ENCODE data around the gene C11orf24.
A peak's percentile ranks its signal among the peaks of the same experiment; 100 is the strongest.
"Not testable (repeated sequence)": the region's sequence is repeated elsewhere in the genome, so short reads cannot be mapped to it uniquely, and the experiment has no call there.

Gene C11orf24

DNA sequence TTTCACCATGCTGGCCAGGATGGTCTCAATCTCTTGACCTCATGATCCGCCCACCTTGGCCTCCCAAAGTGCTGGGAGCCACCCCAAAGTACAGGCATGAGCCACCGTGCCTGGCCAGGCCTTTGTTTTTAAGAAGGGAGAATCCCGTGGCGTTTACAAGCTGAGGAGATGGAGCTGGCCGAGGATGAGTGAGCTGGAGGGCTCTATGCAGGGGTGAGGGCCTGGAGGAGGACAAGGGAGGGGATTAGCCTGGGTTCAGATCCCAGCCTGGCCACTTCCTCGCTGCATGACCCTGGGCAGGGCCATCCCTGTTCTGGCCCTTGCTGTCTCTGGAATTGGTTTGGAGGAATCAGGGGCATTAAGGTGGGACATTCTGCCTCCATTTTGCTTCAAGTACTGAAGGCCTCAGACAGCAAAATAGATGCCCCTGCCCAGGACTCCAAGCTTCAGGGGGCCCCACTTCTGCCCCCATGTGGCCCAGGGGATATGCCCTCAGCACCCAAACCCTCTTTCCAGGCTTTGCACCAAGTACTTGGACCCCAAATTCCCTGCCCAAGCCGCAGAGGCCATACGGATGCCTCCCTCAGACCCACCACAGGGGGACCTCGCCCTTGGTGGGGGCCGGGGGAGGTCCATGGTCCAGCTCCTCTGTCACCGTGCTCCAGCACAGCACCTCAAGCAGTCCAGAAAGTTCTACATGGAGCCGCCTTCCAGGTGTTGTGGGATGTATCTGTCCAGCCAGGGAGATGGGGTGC is 28.5 kb upstream of the C11orf24 start:
- no peak overlapping the region for H3K4me3 Mint-ChIP-seq
- no peaks in the 10 kb centered on the region for H3K36me3 Mint-ChIP-seq (ENCODE audit: low read depth)
- DNase-seq, result no peak
- peaks cover 6% of the 10 kb centered on the region for H3K4me1 Mint-ChIP-seq
- H3K27ac Mint-ChIP-seq, result no peak overlapping the region
- H3K27me3 Mint-ChIP-seq (ENCODE audit: low read depth, poor library complexity), result peaks cover 10% of the 10 kb centered on the region
- TF ChIP-seq, protein P1, sequence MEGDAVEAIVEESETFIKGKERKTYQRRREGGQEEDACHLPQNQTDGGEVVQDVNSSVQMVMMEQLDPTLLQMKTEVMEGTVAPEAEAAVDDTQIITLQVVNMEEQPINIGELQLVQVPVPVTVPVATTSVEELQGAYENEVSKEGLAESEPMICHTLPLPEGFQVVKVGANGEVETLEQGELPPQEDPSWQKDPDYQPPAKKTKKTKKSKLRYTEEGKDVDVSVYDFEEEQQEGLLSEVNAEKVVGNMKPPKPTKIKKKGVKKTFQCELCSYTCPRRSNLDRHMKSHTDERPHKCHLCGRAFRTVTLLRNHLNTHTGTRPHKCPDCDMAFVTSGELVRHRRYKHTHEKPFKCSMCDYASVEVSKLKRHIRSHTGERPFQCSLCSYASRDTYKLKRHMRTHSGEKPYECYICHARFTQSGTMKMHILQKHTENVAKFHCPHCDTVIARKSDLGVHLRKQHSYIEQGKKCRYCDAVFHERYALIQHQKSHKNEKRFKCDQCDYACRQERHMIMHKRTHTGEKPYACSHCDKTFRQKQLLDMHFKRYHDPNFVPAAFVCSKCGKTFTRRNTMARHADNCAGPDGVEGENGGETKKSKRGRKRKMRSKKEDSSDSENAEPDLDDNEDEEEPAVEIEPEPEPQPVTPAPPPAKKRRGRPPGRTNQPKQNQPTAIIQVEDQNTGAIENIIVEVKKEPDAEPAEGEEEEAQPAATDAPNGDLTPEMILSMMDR (IDR thresholded peaks at IDR 0.05), result no peak
- peaks cover 16% of the 10 kb centered on the region for H3K9me3 Mint-ChIP-seq

- H3K27ac Mint-ChIP-seq, H3K4me3 Mint-ChIP-seq: not testable (repeated sequence)
These were observed 27.7 kb upstream of the C11orf24 start for GRCh38 chr11:68299517-68299879.

DNA sequence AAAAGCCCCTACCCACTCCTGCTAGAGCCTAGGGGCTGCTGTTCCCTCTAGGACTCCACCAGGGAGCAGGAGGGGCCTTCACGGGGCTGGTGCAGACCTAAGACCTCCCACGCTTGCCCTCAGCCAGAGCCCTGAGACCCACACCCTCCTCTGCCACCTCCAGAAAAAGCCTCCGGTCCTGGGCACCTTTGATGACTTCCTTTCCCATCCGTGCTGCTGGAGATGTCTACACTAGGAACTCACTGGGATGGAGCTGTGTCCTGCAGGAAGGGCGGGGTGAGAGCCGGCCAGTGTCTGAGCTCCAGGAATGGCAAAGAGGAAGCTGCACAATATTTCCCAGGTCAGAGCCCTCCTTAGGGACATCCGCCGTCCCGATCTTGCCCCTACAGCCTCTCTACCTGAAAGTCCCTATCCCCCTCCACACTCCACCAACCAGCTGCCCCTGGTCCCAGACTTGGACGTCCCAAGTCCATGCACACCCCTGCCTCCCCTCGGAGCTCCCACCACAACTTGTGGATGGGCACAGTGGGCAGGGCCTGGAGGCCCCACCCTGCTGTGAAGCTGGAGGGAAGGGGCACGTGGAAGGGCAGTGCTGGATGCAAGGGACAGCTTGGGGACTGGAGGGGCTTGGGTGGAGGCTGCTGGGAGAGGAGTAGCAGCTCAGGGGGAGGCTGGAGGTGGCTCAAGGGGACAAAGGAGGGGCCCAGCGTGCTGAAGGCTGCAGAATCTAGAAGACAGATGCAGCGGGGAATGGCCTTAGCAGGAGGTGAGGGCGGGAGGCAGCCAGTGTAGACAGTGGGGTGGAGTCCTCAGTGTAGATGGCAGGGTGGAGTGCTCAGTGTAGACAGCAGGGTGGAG is 27.1 kb upstream of the C11orf24 start:
- Mint-ChIP-seq H3K4me1 (peaks cover 6% of the 10 kb centered on the region), H3K36me3 (ENCODE audit: low read depth) (no peaks in the 10 kb centered on the region), H3K27ac (no peak overlapping the region), H3K27me3 (ENCODE audit: low read depth, poor library complexity) (peaks cover 9% of the 10 kb centered on the region), H3K4me3 (no peak overlapping the region), H3K9me3 (peaks cover 9% of the 10 kb centered on the region)
- TF ChIP-seq, protein P1 (IDR thresholded peaks at IDR 0.05), result no peak
- DNase-seq, result no peak

More at GRCh38 chr11:68299517-68299879, 27.7 kb upstream of the C11orf24 start:
- H3K9me3 Mint-ChIP-seq, result peaks cover 13% of the 10 kb centered on the region
- DNase-seq; H3K36me3 Mint-ChIP-seq (ENCODE audit: low read depth); H3K4me1 Mint-ChIP-seq: not testable (repeated sequence)
- H3K27me3 Mint-ChIP-seq (ENCODE audit: low read depth, poor library complexity), result peaks cover 10% of the 10 kb centered on the region

- peaks cover under 1% of the 10 kb centered on the region for H3K9me3 Mint-ChIP-seq
- DNase-seq, result peak; percentile 89
- no peaks in the 10 kb centered on the region for H3K36me3 Mint-ChIP-seq (ENCODE audit: low read depth)
- H3K4me3 Mint-ChIP-seq, result no peak overlapping the region
- H3K27me3 Mint-ChIP-seq (ENCODE audit: low read depth, poor library complexity), result peaks cover 15% of the 10 kb centered on the region
- TF ChIP-seq, protein P1 (IDR thresholded peaks at IDR 0.05), result peak; percentile 97
- H3K27ac Mint-ChIP-seq, result no peak overlapping the region
- peaks cover 6% of the 10 kb centered on the region for H3K4me1 Mint-ChIP-seq
These were observed 26.3 kb upstream of the C11orf24 start for GRCh38 chr11:68297812-68298658.

DNA sequence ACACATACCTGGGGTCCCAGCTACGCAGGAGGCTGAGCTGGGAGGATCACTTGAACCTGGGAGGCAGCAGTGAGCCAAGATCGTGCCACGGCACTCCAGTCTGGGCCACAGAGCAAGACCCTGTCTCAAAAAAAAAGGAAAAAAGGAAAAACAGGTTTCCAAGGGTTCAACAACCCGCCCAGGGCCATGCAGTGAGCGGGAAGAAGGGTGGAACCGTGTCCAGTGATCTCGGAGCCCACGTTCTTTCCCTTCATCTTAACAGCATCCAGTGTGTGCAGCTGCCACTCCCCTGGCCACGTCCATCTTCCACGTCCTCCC is 25.7 kb upstream of the C11orf24 start:
- no peak overlapping the region for H3K4me3 Mint-ChIP-seq
- no peaks in the 10 kb centered on the region for H3K9me3 Mint-ChIP-seq
- peaks cover 15% of the 10 kb centered on the region for H3K27me3 Mint-ChIP-seq (ENCODE audit: low read depth, poor library complexity)
- H3K27ac Mint-ChIP-seq, result no peak overlapping the region
- no peak for DNase-seq
- H3K4me1 Mint-ChIP-seq, result peaks cover 2% of the 10 kb centered on the region
- H3K36me3 Mint-ChIP-seq (ENCODE audit: low read depth), result no peaks in the 10 kb centered on the region
- TF ChIP-seq, protein P1 (IDR thresholded peaks at IDR 0.05), result no peak

GRCh38 chr11:68297052-68297378 is 25.2 kb upstream of the C11orf24 start:
- no peaks in the 10 kb centered on the region for H3K36me3 Mint-ChIP-seq (ENCODE audit: low read depth)
- no peaks in the 10 kb centered on the region for H3K9me3 Mint-ChIP-seq

More at GRCh38 chr11:68297052-68297378, 25.2 kb upstream of the C11orf24 start:
- H3K27me3 Mint-ChIP-seq (ENCODE audit: low read depth, poor library complexity), result peaks cover 15% of the 10 kb centered on the region
- TF ChIP-seq, protein P1 (IDR thresholded peaks at IDR 0.05), result no peak
- H3K4me1 Mint-ChIP-seq, result no peaks in the 10 kb centered on the region
- H3K4me3 Mint-ChIP-seq, result no peak overlapping the region
- H3K27ac Mint-ChIP-seq, result no peak overlapping the region
- no peak for DNase-seq

All from nephron progenitor cell (in vitro differentiated cells).